ENCODE data around the gene TOMM22.

- TF ChIP-seq PATZ1 (CRISPR knock-in tag; IDR thresholded peaks at IDR 0.05; ENCODE audit: borderline replicate concordance) (no peak), BACH2 (CRISPR knock-in tag; IDR thresholded peaks at IDR 0.05; ENCODE audit: borderline replicate concordance) (no peak), PPARA (CRISPR knock-in tag; IDR thresholded peaks at IDR 0.05; ENCODE audit: borderline replicate concordance) (no peak), CREB5 (CRISPR knock-in tag; IDR thresholded peaks at IDR 0.05; ENCODE audit: low read depth) (no peak), TSHZ2 (CRISPR knock-in tag; IDR thresholded peaks at IDR 0.05) (no peak), CSRNP3 (CRISPR knock-in tag; IDR thresholded peaks at IDR 0.05) (no peak), POU6F1 (CRISPR knock-in tag; IDR thresholded peaks at IDR 0.05; ENCODE audit: borderline replicate concordance, low read depth) (no peak), ARNTL (CRISPR knock-in tag; IDR thresholded peaks at IDR 0.05; ENCODE audit: borderline replicate concordance, low read depth) (no peak), ISL1 (CRISPR knock-in tag; IDR thresholded peaks at IDR 0.05) (no peak), OSR1 (CRISPR knock-in tag; IDR thresholded peaks at IDR 0.05) (no peak), ZFP30 (CRISPR knock-in tag; IDR thresholded peaks at IDR 0.05) (no peak), RARB (CRISPR knock-in tag; IDR thresholded peaks at IDR 0.05) (no peak), CSDC2 (CRISPR knock-in tag; IDR thresholded peaks at IDR 0.05) (no peak), ZNF8 (CRISPR knock-in tag; IDR thresholded peaks at IDR 0.05) (no peak)
Measured at GRCh38 chr22:38712486-38713207, 30.9 kb downstream of the TOMM22 start.

Measured in SK-N-SH treated with all-trans-retinoic acid at 6 μM for 48 hours (cell line).